HCT116 (cell line): ENCODE results near the gene ID3. TPM values are rescaled to one million over a fixed set of nuclear protein-coding genes. Genes with fewer than 3 reads are reported as not detected.
A peak's percentile ranks its signal among the peaks of the same experiment; 100 is the strongest.

ENCODE experiments used
- ATAC-seq: fragments of 200-7000 bp; cut with Tn5 transposase; 2 replicates; pipeline ENCODE4 v1.9.1; 2020; ENCODE audit warnings: mild to moderate bottlenecking, moderate library complexity
- BruUV-seq: library from RNA; stranded (reverse); fragments of 400-500 nt; replicated peaks from 2 replicates; lab custom pipeline; 2021; lab: Mats Ljungman, UMichigan
- CTCF ChIA-PET: fragments of 300-600 bp; sonication (Branson Sonifier 250); formaldehyde crosslinking; loops from one replicate; lab custom pipeline; 2021; ENCODE audit warnings: antibody characterized with exemption; lab: Charles Lee
- POLR2A ChIA-PET: fragments of 300-600, 350-600 bp; sonication (Branson Sonifier 250); formaldehyde crosslinking; loops from one replicate; lab custom pipeline; 2021; ENCODE audit warnings: antibody characterized with exemption; lab: Charles Lee
- RAD21 ChIA-PET, 2 experiments: fragments of 300-600 bp; sonication (Branson Sonifier 250); formaldehyde crosslinking; loops; one replicate each; lab custom pipeline; 2023; ENCODE audit warnings: low total read pairs in 2 of 2; ENCODE audit not compliant: uncharacterized antibody in 2 of 2, unreplicated experiment in 2 of 2, low non-redundant PET in 1 of 2; lab: Charles Lee
- DNase-seq: peaks from one replicate; pipeline ENCODE4 v3.0.0-alpha.2; 2010; ENCODE audit warnings: low read depth, low spot score
- H2AFZ ChIP-seq: fragments of 200-600 bp; shearing (Covaris generic), sonication (generic); 2 replicates; pipeline ENCODE4 v1.6.1; 2017; ENCODE audit warnings: low read depth, mixed run types, mixed read lengths, antibody characterized with exemption, low read length; ENCODE audit not compliant: poor library complexity, severe bottlenecking
- H3K27ac ChIP-seq: 2 replicates; pipeline ENCODE4 v1.5.1; 2012; ENCODE audit warnings: low read depth, low read length
- H3K27me3 ChIP-seq: fragments of 200-600 bp; sonication (generic); 2 replicates; pipeline ENCODE4 v1.6.1; 2016; ENCODE audit warnings: mixed run types, low read length, mixed read lengths; ENCODE audit not compliant: insufficient read depth
- H3K36me3 ChIP-seq, 2 experiments: fragments of 200-500 bp in 1 of 2; fragments of 200-600 bp in 1 of 2; sonication (Bioruptor generic) in 1 of 2; sonication (generic) in 1 of 2; 2 replicates each; pipeline versions ENCODE4 v1.5.1 to v1.6.1; 2014 to 2016; ENCODE audit warnings: low read length in 2 of 2, inconsistent platforms in 1 of 2, mixed read lengths in 1 of 2, mixed run types in 1 of 2; ENCODE audit not compliant: insufficient read depth in 2 of 2, control insufficient read depth in 1 of 2
- H3K4me1 ChIP-seq, 2 experiments: fragments of 200-600 bp in 1 of 2; sonication (generic) in 1 of 2; 2 replicates each; pipeline versions ENCODE4 v1.5.1 to v1.6.1; 2012 to 2017; ENCODE audit warnings: low read length in 2 of 2, inconsistent platforms in 1 of 2, mild to moderate bottlenecking in 1 of 2, mixed read lengths in 1 of 2, mixed run types in 1 of 2, moderate library complexity in 1 of 2; ENCODE audit not compliant: insufficient read depth in 2 of 2, control insufficient read depth in 1 of 2
- H3K4me2 ChIP-seq: fragments of 200-600 bp; sonication (generic); 2 replicates; pipeline ENCODE4 v1.6.1; 2017; ENCODE audit warnings: mixed run types, low read length, mixed read lengths
- H3K4me3 ChIP-seq, 2 experiments: fragments of 200-600 bp in 1 of 2; sonication (generic) in 1 of 2; replicated peaks in 1 of 2; 2 replicates each; pipeline ENCODE4 v1.5.1; 2011 to 2016; ENCODE audit warnings: low read length in 2 of 2, control low read depth in 1 of 2, low read depth in 1 of 2, mild to moderate bottlenecking in 1 of 2, mixed read lengths in 1 of 2, mixed run types in 1 of 2
- H3K79me2 ChIP-seq: fragments of 200-600 bp; sonication (generic); 2 replicates; pipeline ENCODE4 v1.6.1; 2017; ENCODE audit warnings: mild to moderate bottlenecking, mixed run types, low read length, moderate library complexity, mixed read lengths; ENCODE audit not compliant: insufficient read depth
- H3K9ac ChIP-seq: fragments of 200-600 bp; sonication (generic); 2 replicates; pipeline ENCODE4 v1.6.1; 2016; ENCODE audit warnings: low read length, mixed read lengths
- H3K9me2 ChIP-seq: fragments of 200-600 bp; sonication (generic), shearing (Covaris generic); 2 replicates; pipeline ENCODE4 v1.6.1; 2017; ENCODE audit warnings: mixed run types, mild to moderate bottlenecking, moderate library complexity; ENCODE audit not compliant: insufficient read depth
- H3K9me3 ChIP-seq, 2 experiments: fragments of 200-500 bp in 1 of 2; fragments of 200-600 bp in 1 of 2; sonication (Bioruptor generic) in 1 of 2; sonication (generic) in 1 of 2; 2 replicates each; pipeline ENCODE4 v1.6.1; 2014 to 2017; ENCODE audit warnings: low read length in 2 of 2, mixed read lengths in 2 of 2, inconsistent platforms in 1 of 2, low read depth in 1 of 2, mild to moderate bottlenecking in 1 of 2, mixed run types in 1 of 2, moderate library complexity in 1 of 2; ENCODE audit not compliant: control insufficient read depth in 1 of 2, insufficient read depth in 1 of 2
- H4K20me1 ChIP-seq: fragments of 200-600 bp; sonication (generic), shearing (Covaris generic); 2 replicates; pipeline ENCODE4 v1.6.1; 2017; ENCODE audit warnings: mixed run types, mild to moderate bottlenecking, moderate library complexity; ENCODE audit not compliant: insufficient read depth
- ATF3 ChIP-seq: IDR thresholded peaks from 2 replicates; pipeline ENCODE4 v1.6.1; 2012
- CBX3 ChIP-seq: IDR thresholded peaks from 2 replicates; pipeline ENCODE4 v1.6.1; 2012; ENCODE audit warnings: low read depth
- EGR1 ChIP-seq: IDR thresholded peaks from 2 replicates; pipeline ENCODE4 v1.6.1; 2012; ENCODE audit warnings: low read depth
- EZH2 ChIP-seq: fragments of 200-600 bp; sonication (generic); IDR thresholded peaks from 2 replicates; pipeline ENCODE4 v1.6.1; 2017; ENCODE audit warnings: antibody characterized with exemption, mixed run types
- FOSL1 ChIP-seq: IDR thresholded peaks from 2 replicates; pipeline ENCODE4 v1.6.1; 2012; ENCODE audit warnings: low read depth
- JUND ChIP-seq: IDR thresholded peaks from 2 replicates; pipeline ENCODE4 v1.6.1; 2012
- MAX ChIP-seq: IDR thresholded peaks from 2 replicates; pipeline ENCODE4 v1.6.1; 2012
- POLR2A ChIP-seq: IDR thresholded peaks from 2 replicates; pipeline ENCODE4 v1.7.0; 2011; ENCODE audit warnings: borderline replicate concordance; ENCODE audit not compliant: insufficient read depth, insufficient read length; ENCODE audit errors: extremely low read depth
- POLR2AphosphoS5 ChIP-seq: IDR thresholded peaks from 2 replicates; pipeline ENCODE4 v1.6.1; 2011; ENCODE audit warnings: mild to moderate bottlenecking, low read depth, low read length, moderate library complexity
- SP1 ChIP-seq: IDR thresholded peaks from 2 replicates; pipeline ENCODE4 v1.6.1; 2012; ENCODE audit warnings: low read depth
- YY1 ChIP-seq: IDR thresholded peaks from 2 replicates; pipeline ENCODE4 v1.6.1; 2011; ENCODE audit warnings: low read length, low read depth, moderate library complexity, mild to moderate bottlenecking; ENCODE audit not compliant: insufficient replicate concordance; ENCODE audit errors: extremely low read depth
- ZBTB33 ChIP-seq: IDR thresholded peaks from 2 replicates; pipeline ENCODE4 v1.6.1; 2011; ENCODE audit warnings: mild to moderate bottlenecking, low read length, moderate library complexity; ENCODE audit not compliant: insufficient replicate concordance; ENCODE audit errors: extremely low read depth
- intact Hi-C: fragments of 100-400 bp; cut with micrococcal nuclease; formaldehyde crosslinking; loops from 2 replicates; pipeline ENCODE4 v1.10.0; 2022
- total RNA-seq: library from RNA; stranded (reverse); gene quantifications from one replicate; pipeline ENCODE4 v1.2.1, GENCODE V29; 2021; ENCODE audit not compliant: unreplicated experiment

The ID3 gene
- total RNA-seq, 1 experiment from 2014 or later = 183 TPM

GRCh38 chr1:23593556-23594148 is 34.4 kb upstream of the ID3 start:
- Histone ChIP-seq H2AFZ (peak overlapping the region; percentile 29), H3K9ac (peak overlapping the region; percentile 7; the same call in 1 of the 2 replicates), H4K20me1 (no peaks in the 10 kb centered on the region), H3K79me2 (no peaks in the 10 kb centered on the region), H3K4me1 (peaks cover 17 to 40% of the 10 kb centered on the region in 2 experiments), H3K9me3 (no peaks in the 10 kb centered on the region), H3K4me2 (peak overlapping the region; percentile 70), H3K9me2 (no peaks in the 10 kb centered on the region), H3K36me3 (no peaks in the 10 kb centered on the region), H3K4me3 (no peak overlapping the region), H3K27ac (no peak overlapping the region), H3K27me3 (no peaks in the 10 kb centered on the region)
- ATAC-seq (peak; percentile 84), DNase-seq (no peak)
- RAD21 ChIA-PET = no interaction called here
- CTCF ChIA-PET = interaction anchor here (1.1 to 1.9 kb wide), 2 partner anchors 41 to 44 kb away, joined by 3 to 4 read pairs; no protein-coding TSS in a partner anchor
- no TSS peak for BruUV-seq
- TF ChIP-seq POLR2AphosphoS5 (0 out of 2 replicates have a peak, but pooled peaks have one; percentile 25), FOSL1 (peak; percentile 59; the same call in 1 of the 2 replicates), ATF3 (no peak), JUND (peak; percentile 71), POLR2A (no peak), CBX3 (peak; percentile 25; the same call in 1 of the 2 replicates), SP1 (peak; percentile 60)
- POLR2A ChIA-PET = interaction anchor here (1.4 kb wide), 1 partner anchor 35 kb away, joined by 7 read pairs; the partner anchor contains the start of gene ID3
- intact Hi-C loops = no loop called here

GRCh38 chr1:23593042-23593521 is 33.8 kb upstream of the ID3 start:
- intact Hi-C loops = no loop called here
- no peak for DNase-seq
- peaks cover 17 to 40% of the 10 kb centered on the region in 2 experiments for H3K4me1 ChIP-seq

More at GRCh38 chr1:23593042-23593521, 33.8 kb upstream of the ID3 start:
- Histone ChIP-seq H3K9me3 (no peaks in the 10 kb centered on the region), H3K36me3 (no peaks in the 10 kb centered on the region)
- no peak for TF ChIP-seq SP1
- no peak for TF ChIP-seq JUND
- TF ChIP-seq YY1 = no peak
- TF ChIP-seq EGR1 = no peak
- no peak for TF ChIP-seq ZBTB33
- no peak for TF ChIP-seq EZH2
- TF ChIP-seq FOSL1 = no peak
- no peak for TF ChIP-seq ATF3
- TF ChIP-seq CBX3 = peak; percentile 77; the same call in 1 of the 2 replicates
- TF ChIP-seq MAX = 0 out of 2 replicates have a peak, but pooled peaks have one; percentile 22
- TF ChIP-seq, all 23 proteins: peak for 2
- H4K20me1 ChIP-seq = no peaks in the 10 kb centered on the region
- H3K9ac ChIP-seq = no peak overlapping the region
- H3K4me2 ChIP-seq = peak overlapping the region; percentile 70
- peak; percentile 45 for ATAC-seq
- no peak overlapping the region for H3K4me3 ChIP-seq
- H2AFZ ChIP-seq = peak overlapping the region; percentile 11
- ChIA-PET RAD21 (no interaction called here), CTCF (interaction anchor here (1.1 kb wide), 1 partner anchor 44 kb away, joined by 3 read pairs; no protein-coding TSS in a partner anchor), POLR2A (interaction anchor here (1.2 to 1.4 kb wide), 2 partner anchors 16 to 35 kb away, joined by 4 to 7 read pairs; partner anchors contain the start of gene ID3)
- H3K79me2 ChIP-seq = no peaks in the 10 kb centered on the region
- peak overlapping the region; percentile 19; the same call in 1 of the 2 replicates for H3K27ac ChIP-seq
- no peaks in the 10 kb centered on the region for H3K27me3 ChIP-seq
- no TSS peak for BruUV-seq
- H3K9me2 ChIP-seq = no peaks in the 10 kb centered on the region
